Measurements from ENCODE around the gene TMEM17.

The TMEM17 gene

DNA sequence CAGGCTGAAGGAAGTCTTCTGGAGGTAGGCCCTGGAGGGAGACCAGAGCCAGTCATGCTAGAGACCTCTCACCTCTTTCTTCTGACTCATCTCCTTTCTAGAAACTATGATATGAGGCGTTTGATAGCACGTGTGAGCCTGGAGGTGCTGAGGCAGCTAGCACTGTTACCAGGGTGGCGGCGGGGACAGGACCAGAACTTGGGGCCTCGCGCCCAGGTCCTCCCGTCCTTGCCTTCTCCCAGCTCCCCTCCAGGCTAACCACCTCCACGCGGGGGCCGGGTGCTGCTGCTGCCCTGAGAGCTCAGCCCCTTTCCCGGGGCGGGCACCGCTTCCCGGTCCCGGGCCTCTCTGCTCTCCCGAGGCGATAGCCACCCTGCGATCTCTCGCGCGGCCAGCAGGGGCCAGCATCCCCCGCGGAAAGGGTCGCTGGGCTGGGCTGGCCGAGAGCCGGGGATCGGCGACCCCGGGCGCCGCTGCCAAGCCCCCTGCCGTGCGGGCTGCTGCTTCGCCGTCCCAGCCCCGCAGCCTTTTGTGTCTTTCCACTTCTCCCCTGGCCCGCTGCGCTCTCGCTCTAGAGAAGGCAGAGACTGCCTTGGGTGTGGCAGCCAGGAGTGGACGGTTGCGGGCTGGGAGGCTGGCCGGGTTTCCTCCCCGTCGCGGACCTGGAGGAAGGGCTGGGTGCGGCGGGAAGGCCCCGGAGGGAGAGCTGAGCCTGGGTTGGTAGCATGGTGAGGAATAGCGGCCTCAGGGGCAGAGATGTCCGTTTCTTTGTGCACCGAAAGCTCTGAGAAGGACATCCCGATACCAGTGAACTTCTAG is 49.1 kb downstream of the TMEM17 start:
- Histone ChIP-seq H3K9ac (ENCODE audit: insufficient read length, low read depth) (peak overlapping the region; percentile 71), H3K4me3 (ENCODE audit: insufficient read length, low read depth) (peak overlapping the region; percentile 32), H3K36me3 (ENCODE audit: insufficient read depth, insufficient read length, low read length) (no peaks in the 10 kb centered on the region), H3K27me3 (ENCODE audit: insufficient read depth, insufficient read length) (peaks cover 18% of the 10 kb centered on the region), H3K9me3 (ENCODE audit: insufficient read depth, low read length) (no peaks in the 10 kb centered on the region), H3K4me1 (ENCODE audit: insufficient read depth, insufficient read length) (peaks cover 4% of the 10 kb centered on the region)
- TF ChIP-seq SUZ12 (IDR thresholded peaks at IDR 0.05; ENCODE audit: extremely low read depth, insufficient read depth, insufficient read length) (no peak), YY1 (IDR thresholded peaks at IDR 0.05; ENCODE audit: insufficient read depth, insufficient read length) (no peak)
- peak; percentile 63 for DNase-seq (ENCODE audit: low read depth, low spot score)

- Histone ChIP-seq H3K4me1 (ENCODE audit: insufficient read depth, insufficient read length) (peaks cover 4% of the 10 kb centered on the region), H3K9ac (ENCODE audit: insufficient read length, low read depth) (peak overlapping the region; percentile 2), H3K27me3 (ENCODE audit: insufficient read depth, insufficient read length) (peaks cover 18% of the 10 kb centered on the region), H3K36me3 (ENCODE audit: insufficient read depth, insufficient read length, low read length) (no peaks in the 10 kb centered on the region), H3K9me3 (ENCODE audit: insufficient read depth, low read length) (no peaks in the 10 kb centered on the region), H3K4me3 (ENCODE audit: insufficient read length, low read depth) (no peak overlapping the region)
- TF ChIP-seq SUZ12 (IDR thresholded peaks at IDR 0.05; ENCODE audit: extremely low read depth, insufficient read depth, insufficient read length) (no peak), YY1 (IDR thresholded peaks at IDR 0.05; ENCODE audit: insufficient read depth, insufficient read length) (no peak), ZNF274 (IDR thresholded peaks at IDR 0.05; ENCODE audit: low read depth, low read length) (no peak)
- no peak for DNase-seq (ENCODE audit: low read depth, low spot score)
These were observed 49.9 kb downstream of the TMEM17 start for GRCh38 chr2:62455957-62456692.

DNA sequence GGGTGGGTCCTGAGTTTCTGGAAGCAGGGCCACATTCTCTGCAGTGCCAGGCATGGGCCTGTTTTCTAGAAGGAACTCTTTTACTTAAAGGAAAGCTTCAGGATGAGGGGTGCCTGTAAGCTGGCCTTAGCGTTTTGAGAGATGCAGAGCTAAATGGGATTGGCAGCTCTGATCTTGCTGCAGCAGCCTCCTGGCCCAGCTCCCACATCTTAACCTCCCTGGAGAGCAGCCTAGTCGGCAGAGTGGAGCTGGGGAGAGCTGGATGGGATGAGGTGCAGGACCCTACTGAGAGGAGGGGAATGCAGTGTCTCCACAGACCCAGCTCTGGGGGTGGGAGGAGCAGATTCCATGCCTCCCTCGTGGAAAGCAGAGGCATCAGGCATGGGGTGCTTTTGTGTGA is 52.0 kb downstream of the TMEM17 start:
- Histone ChIP-seq H3K9me3 (ENCODE audit: insufficient read depth, low read length) (no peaks in the 10 kb centered on the region), H3K36me3 (ENCODE audit: insufficient read depth, insufficient read length, low read length) (no peaks in the 10 kb centered on the region), H3K9ac (ENCODE audit: insufficient read length, low read depth) (no peak overlapping the region), H3K4me1 (ENCODE audit: insufficient read depth, insufficient read length) (peaks cover 4% of the 10 kb centered on the region), H3K27me3 (ENCODE audit: insufficient read depth, insufficient read length) (peaks cover 18% of the 10 kb centered on the region), H3K4me3 (ENCODE audit: insufficient read length, low read depth) (no peak overlapping the region)
- no peak for DNase-seq (ENCODE audit: low read depth, low spot score)
- TF ChIP-seq SUZ12 (IDR thresholded peaks at IDR 0.05; ENCODE audit: extremely low read depth, insufficient read depth, insufficient read length), result no peak
- no peak for TF ChIP-seq YY1 (IDR thresholded peaks at IDR 0.05; ENCODE audit: insufficient read depth, insufficient read length)
- no peak for TF ChIP-seq ZNF274 (IDR thresholded peaks at IDR 0.05; ENCODE audit: low read depth, low read length)

- Histone ChIP-seq H3K9me3 (ENCODE audit: insufficient read depth, low read length) (no peaks in the 10 kb centered on the region), H3K4me1 (ENCODE audit: insufficient read depth, insufficient read length) (no peaks in the 10 kb centered on the region), H3K27me3 (ENCODE audit: insufficient read depth, insufficient read length) (peaks cover 10% of the 10 kb centered on the region), H3K36me3 (ENCODE audit: insufficient read depth, insufficient read length, low read length) (no peaks in the 10 kb centered on the region), H3K4me3 (ENCODE audit: insufficient read length, low read depth) (no peak overlapping the region), H3K9ac (ENCODE audit: insufficient read length, low read depth) (no peak overlapping the region)
- no peak for DNase-seq (ENCODE audit: low read depth, low spot score)
- no peak for TF ChIP-seq SUZ12 (IDR thresholded peaks at IDR 0.05; ENCODE audit: extremely low read depth, insufficient read depth, insufficient read length)
- no peak for TF ChIP-seq ZNF274 (IDR thresholded peaks at IDR 0.05; ENCODE audit: low read depth, low read length)
- TF ChIP-seq YY1 (IDR thresholded peaks at IDR 0.05; ENCODE audit: insufficient read depth, insufficient read length), result no peak
These were observed 53.1 kb downstream of the TMEM17 start for GRCh38 chr2:62452701-62453454.

GRCh38 chr2:62450716-62451191 is 55.2 kb downstream of the TMEM17 start:
- Histone ChIP-seq H3K27me3 (ENCODE audit: insufficient read depth, insufficient read length) (no peaks in the 10 kb centered on the region), H3K4me3 (ENCODE audit: insufficient read length, low read depth) (no peak overlapping the region), H3K9me3 (ENCODE audit: insufficient read depth, low read length) (no peaks in the 10 kb centered on the region), H3K36me3 (ENCODE audit: insufficient read depth, insufficient read length, low read length) (no peaks in the 10 kb centered on the region), H3K4me1 (ENCODE audit: insufficient read depth, insufficient read length) (no peaks in the 10 kb centered on the region), H3K9ac (ENCODE audit: insufficient read length, low read depth) (no peak overlapping the region)
- no peak for DNase-seq (ENCODE audit: low read depth, low spot score)
- no peak for TF ChIP-seq YY1 (IDR thresholded peaks at IDR 0.05; ENCODE audit: insufficient read depth, insufficient read length)
- TF ChIP-seq SUZ12 (IDR thresholded peaks at IDR 0.05; ENCODE audit: extremely low read depth, insufficient read depth, insufficient read length), result no peak
